Spleen (tissue), 11 donors: ENCODE results near the gene GDPD5. TPM values are rescaled to one million over a fixed set of nuclear protein-coding genes. Genes with fewer than 3 reads are reported as not detected.

Experiments used
- DNase-seq: peaks from one replicate; pipeline ENCODE4 v3.0.0-alpha.2; 2020
- H3K27ac ChIP-seq, 8 donors: fragments of 200-600 bp; sonication (generic) in 7 of 8; 1 replicate in 4 of 8; 2 replicates in 4 of 8; pipeline versions ENCODE4 v1.5.0 to v1.8.0; 2016 to 2021; ENCODE audit warnings: inconsistent platforms in 4 of 8, mild to moderate bottlenecking in 4 of 8, moderate library complexity in 1 of 8
- H3K27me3 ChIP-seq, 7 donors: fragments of 200-600 bp; sonication (generic) in 6 of 7; replicated peaks in 1 of 7; 1 replicate in 4 of 7; 2 replicates in 3 of 7; pipeline versions ENCODE4 v1.5.0 to v1.8.0; 2016 to 2021; ENCODE audit warnings: inconsistent platforms in 3 of 7, mild to moderate bottlenecking in 1 of 7
- H3K36me3 ChIP-seq, 6 donors: fragments of 200-600 bp; sonication (generic) in 5 of 6; 1 replicate in 4 of 6; 2 replicates in 2 of 6; pipeline versions ENCODE4 v1.5.0 to v1.8.0; 2016 to 2021; ENCODE audit warnings: inconsistent platforms in 2 of 6
- H3K4me1 ChIP-seq, 6 donors: fragments of 200-600 bp; sonication (generic) in 5 of 6; 1 replicate in 3 of 6; 2 replicates in 3 of 6; pipeline versions ENCODE4 v1.5.0 to v1.8.0; 2016 to 2021; ENCODE audit warnings: inconsistent platforms in 3 of 6
- H3K4me3 ChIP-seq, 8 donors: fragments of 200-600 bp; sonication (generic) in 7 of 8; 1 replicate in 4 of 8; 2 replicates in 4 of 8; pipeline versions ENCODE4 v1.5.0 to v1.8.0; 2016 to 2021; ENCODE audit warnings: inconsistent platforms in 4 of 8, mild to moderate bottlenecking in 4 of 8, moderate library complexity in 2 of 8
- H3K9me3 ChIP-seq, 8 donors: fragments of 200-600 bp; sonication (generic) in 7 of 8; 1 replicate in 4 of 8; 2 replicates in 4 of 8; pipeline versions ENCODE4 v1.5.0 to v1.8.0; 2016 to 2021; ENCODE audit warnings: inconsistent platforms in 4 of 8
- POLR2A ChIP-seq, 3 donors: fragments of 450-650 bp; IDR thresholded peaks; one replicate each; pipeline ENCODE4 v1.5.1; 2017; ENCODE audit warnings: antibody characterized with exemption in 3 of 3, mild to moderate bottlenecking in 1 of 3
- POLR2AphosphoS5 ChIP-seq, 3 donors: sonication (generic); formaldehyde crosslinking; IDR thresholded peaks; one replicate each; pipeline ENCODE4 v1.5.1; 2017; ENCODE audit warnings: antibody characterized with exemption in 3 of 3
- WGBS, 5 donors: extraction: QIAGEN DNeasy Blood & Tissue Kit in 3 of 5; methylation state at CpG; one replicate each; pipeline versions ENCODE4 v1.1.5 to v1.1.7; 2013 to 2018; 5-methylcytosine and 5-hydroxymethylcytosine counted together
- intact Hi-C: fragments of 100-400 bp; cut with DNase I; formaldehyde crosslinking; loops from one replicate; pipeline ENCODE4 v1.15.0; 2023; ENCODE audit warnings: low total_unique reads
- polyA plus RNA-seq, 3 donors: library from polyadenylated mRNA; stranded (reverse); fragments of 200-250 nt; gene quantifications; one replicate each; pipeline ENCODE4 v1.2.1, GENCODE V29; 2013
- total RNA-seq, 7 donors: library from RNA; depleted of rRNA in 3 of 7; stranded (reverse); fragments of >200 nt in 3 of 7; fragmentation: NEBNext Ultra II Directional in 4 of 7; extraction: Animal tissue kit (Norgen Biotek cat#: 25700) in 4 of 7; gene quantifications; one replicate each; pipeline versions ENCODE4 v1.1.0 to v1.2.1, GENCODE V29; 2016 to 2021
- TF ChIP-seq, protein P1 (sequence below), 11 experiments: fragments of 200-600 bp in 7 of 11; fragments of 450-650 bp in 4 of 11; sonication (generic) in 4 of 11; IDR thresholded peaks in 8 of 11; conservative IDR thresholded peaks in 3 of 11; 1 replicate in 7 of 11; 2 replicates in 4 of 11; pipeline versions ENCODE4 v1.4.0 to v1.8.0; 2016 to 2021; ENCODE audit warnings: antibody characterized with exemption in 11 of 11, inconsistent platforms in 4 of 11, mild to moderate bottlenecking in 1 of 11
- donor health status: healthy with polysubstance abuse.
- donor health status: DM: no; HTN: no; CAD: no; lungs with moderate emphysema.
- donor health status: DM: no; HTN: no; CAD: no.
- donor health status: Bipolar disorder and iron deficiency.
- donor health status: healthy.
- donor health status: DM: no; HTN: no; CAD: no.
- donor health status: DM: yes; HTN: yes; CAD: no.

Gene GDPD5
- total and polyA plus RNA-seq, 10 donors: 44.6 to 273 (median 146) TPM

- TF ChIP-seq POLR2A (IDR thresholded peaks at IDR 0.05) (no peak), POLR2AphosphoS5 (IDR thresholded peaks at IDR 0.05) (no peak)
- TF ChIP-seq, protein P1, sequence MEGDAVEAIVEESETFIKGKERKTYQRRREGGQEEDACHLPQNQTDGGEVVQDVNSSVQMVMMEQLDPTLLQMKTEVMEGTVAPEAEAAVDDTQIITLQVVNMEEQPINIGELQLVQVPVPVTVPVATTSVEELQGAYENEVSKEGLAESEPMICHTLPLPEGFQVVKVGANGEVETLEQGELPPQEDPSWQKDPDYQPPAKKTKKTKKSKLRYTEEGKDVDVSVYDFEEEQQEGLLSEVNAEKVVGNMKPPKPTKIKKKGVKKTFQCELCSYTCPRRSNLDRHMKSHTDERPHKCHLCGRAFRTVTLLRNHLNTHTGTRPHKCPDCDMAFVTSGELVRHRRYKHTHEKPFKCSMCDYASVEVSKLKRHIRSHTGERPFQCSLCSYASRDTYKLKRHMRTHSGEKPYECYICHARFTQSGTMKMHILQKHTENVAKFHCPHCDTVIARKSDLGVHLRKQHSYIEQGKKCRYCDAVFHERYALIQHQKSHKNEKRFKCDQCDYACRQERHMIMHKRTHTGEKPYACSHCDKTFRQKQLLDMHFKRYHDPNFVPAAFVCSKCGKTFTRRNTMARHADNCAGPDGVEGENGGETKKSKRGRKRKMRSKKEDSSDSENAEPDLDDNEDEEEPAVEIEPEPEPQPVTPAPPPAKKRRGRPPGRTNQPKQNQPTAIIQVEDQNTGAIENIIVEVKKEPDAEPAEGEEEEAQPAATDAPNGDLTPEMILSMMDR (IDR thresholded peaks at IDR 0.05 in 8 of 11, conservative IDR thresholded peaks at IDR 0.05 in 3 of 11): no peak
- intact Hi-C loops: no loop called here
- Histone ChIP-seq H3K36me3 (no peaks in the 10 kb centered on the region), H3K4me1 (peaks cover 7 to 88% (median 55%) of the 10 kb centered on the region in 6 donors), H3K27me3 (peaks cover 0 to 29% (median 5%) of the 10 kb centered on the region in 7 donors), H3K27ac (peak overlapping the region in 5 of 8 donors; percentile 68 to 82 (median 77)), H3K4me3 (peak overlapping the region in 7 of 8 donors; percentile 60 to 86 (median 74)), H3K9me3 (no peaks in the 10 kb centered on the region)
- 36 to 66% (median 51%) methylated on average over 3 to 5 of the region's 5 CpGs for WGBS, 5 donors
- DNase-seq: no peak
Measured at GRCh38 chr11:75523189-75523588, 2.6 kb downstream of the GDPD5 start.

- Histone ChIP-seq H3K9me3 (no peaks in the 10 kb centered on the region), H3K4me1 (peaks cover 14 to 92% (median 62%) of the 10 kb centered on the region in 6 donors), H3K36me3 (no peaks in the 10 kb centered on the region), H3K27me3 (peaks cover 0 to 29% (median 5%) of the 10 kb centered on the region in 7 donors), H3K27ac (peak overlapping the region in 4 of 8 donors; percentile 22 to 82 (median 75)), H3K4me3 (peak overlapping the region in 7 of 8 donors; percentile 60 to 86 (median 74))
- WGBS, 5 donors: 76 to 80% (median 77%) methylated on average over 6 to 7 of the region's 7 CpGs
- DNase-seq: no peak
- intact Hi-C loops: no loop called here
- TF ChIP-seq POLR2AphosphoS5 (IDR thresholded peaks at IDR 0.05) (no peak), POLR2A (IDR thresholded peaks at IDR 0.05) (no peak)
- TF ChIP-seq, protein P1 (IDR thresholded peaks at IDR 0.05 in 8 of 11, conservative IDR thresholded peaks at IDR 0.05 in 3 of 11): no peak
Measured at GRCh38 chr11:75522286-75523044, 3.3 kb downstream of the GDPD5 start.

DNA sequence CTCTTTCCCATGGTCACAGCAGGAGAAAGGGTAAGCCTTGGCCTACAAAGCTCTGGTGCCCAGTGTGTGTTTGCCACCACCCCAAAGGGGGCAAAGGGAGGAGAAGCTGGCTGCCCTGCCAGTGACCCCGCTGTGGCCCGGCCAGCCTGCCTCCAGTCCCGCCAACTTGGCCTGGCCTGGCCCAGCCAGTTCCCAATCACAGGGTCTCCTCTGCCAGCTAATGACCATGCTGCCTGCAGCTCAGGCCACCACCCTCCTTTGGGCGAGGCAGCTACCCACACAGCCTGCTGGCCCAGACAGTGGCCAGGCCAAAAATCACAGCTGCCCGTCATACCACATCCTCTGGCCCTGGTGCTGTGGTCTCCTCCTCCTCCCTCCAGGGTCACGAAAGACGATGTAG, 5.1 kb downstream of the GDPD5 start:
- H3K9me3 ChIP-seq: no peaks in the 10 kb centered on the region
- DNase-seq: no peak
- peak in 2 of 3 donors; percentile 56 to 64 for TF ChIP-seq POLR2AphosphoS5 (IDR thresholded peaks at IDR 0.05)
- TF ChIP-seq, protein P1 (IDR thresholded peaks at IDR 0.05 in 8 of 11, conservative IDR thresholded peaks at IDR 0.05 in 3 of 11): no peak
- peak overlapping the region in 3 of 8 donors; percentile 15 to 82 (median 39) for H3K27ac ChIP-seq
- H3K4me3 ChIP-seq: peak overlapping the region in 1 of 8 donors; percentile 0
- intact Hi-C loops: no loop called here
- H3K4me1 ChIP-seq: peaks cover 15 to 95% (median 67%) of the 10 kb centered on the region in 6 donors
- H3K27me3 ChIP-seq: peaks cover 0 to 19% (median 5%) of the 10 kb centered on the region in 7 donors
- 62 to 90% (median 76%) methylated on average over 3 to 7 of the region's 7 CpGs for WGBS, 5 donors
- H3K36me3 ChIP-seq: no peaks in the 10 kb centered on the region
